ENCODE results near the gene ERC2. TPM values are rescaled to one million over a fixed set of nuclear protein-coding genes. Genes with fewer than 3 reads are reported as not detected.

ERC2 gene
- total RNA-seq, 1 donor from 2014 or later: 1.5 TPM

- Histone ChIP-seq H3K36me3 (no peaks in the 10 kb centered on the region), H3K27me3 (ENCODE audit: low read depth) (no peaks in the 10 kb centered on the region), H3K27ac (no peak overlapping the region), H3K4me1 (peaks cover 7% of the 10 kb centered on the region), H3K9me3 (no peaks in the 10 kb centered on the region), H3K4me3 (no peak overlapping the region)
- intact Hi-C loops (cut with DNase I): no loop called here
- no peak for DNase-seq
- no peak for ATAC-seq
- TF ChIP-seq CTCF (IDR thresholded peaks at IDR 0.05): no peak
Measured at GRCh38 chr3:55559500-55560423, 908.5 kb downstream of the ERC2 start.

- Histone ChIP-seq H3K4me1 (peaks cover 7% of the 10 kb centered on the region), H3K4me3 (no peak overlapping the region), H3K27ac (no peak overlapping the region), H3K9me3 (no peaks in the 10 kb centered on the region), H3K36me3 (no peaks in the 10 kb centered on the region), H3K27me3 (ENCODE audit: low read depth) (no peaks in the 10 kb centered on the region)
- no peak for TF ChIP-seq CTCF (IDR thresholded peaks at IDR 0.05)
- ATAC-seq: no peak
- no peak for DNase-seq
- intact Hi-C loops (cut with DNase I): no loop called here
Measured at GRCh38 chr3:55558316-55558715, 910.0 kb downstream of the ERC2 start.

- intact Hi-C loops (cut with DNase I): no loop called here
- no peak overlapping the region for H3K27ac ChIP-seq
- no peaks in the 10 kb centered on the region for H3K36me3 ChIP-seq
- no peak overlapping the region for H3K4me3 ChIP-seq
- ATAC-seq: no peak
- TF ChIP-seq CTCF (IDR thresholded peaks at IDR 0.05): no peak
- no peaks in the 10 kb centered on the region for H3K27me3 ChIP-seq (ENCODE audit: low read depth)
- no peaks in the 10 kb centered on the region for H3K9me3 ChIP-seq
- peaks cover 7% of the 10 kb centered on the region for H3K4me1 ChIP-seq
- no peak for DNase-seq
Measured at GRCh38 chr3:55557549-55557948, 910.7 kb downstream of the ERC2 start.

- H3K36me3 ChIP-seq: no peaks in the 10 kb centered on the region
- ATAC-seq (no peak), DNase-seq (no peak)
- no peaks in the 10 kb centered on the region for H3K9me3 ChIP-seq
- TF ChIP-seq CTCF (IDR thresholded peaks at IDR 0.05): no peak
- H3K4me3 ChIP-seq: no peak overlapping the region
- no peaks in the 10 kb centered on the region for H3K27me3 ChIP-seq (ENCODE audit: low read depth)
- no peak overlapping the region for H3K27ac ChIP-seq
- H3K4me1 ChIP-seq: peaks cover 7% of the 10 kb centered on the region
- intact Hi-C loops (cut with DNase I): no loop called here
Measured at GRCh38 chr3:55556619-55557537, 911.4 kb downstream of the ERC2 start.

GRCh38 chr3:55555873-55556618 lies 912.2 kb downstream of the ERC2 start:
- no peaks in the 10 kb centered on the region for H3K27me3 ChIP-seq (ENCODE audit: low read depth)
- intact Hi-C loops (cut with DNase I): no loop called here
- TF ChIP-seq CTCF (IDR thresholded peaks at IDR 0.05): no peak
- H3K9me3 ChIP-seq: no peaks in the 10 kb centered on the region
- H3K4me1 ChIP-seq: peaks cover 7% of the 10 kb centered on the region
- DNase-seq (no peak), ATAC-seq (no peak)
- H3K36me3 ChIP-seq: no peaks in the 10 kb centered on the region
- no peak overlapping the region for H3K4me3 ChIP-seq
- no peak overlapping the region for H3K27ac ChIP-seq

Measured in lower lobe of right lung (tissue), 2 donors.